ENCODE results near the gene SERPINH1. TPM values are rescaled to one million over a fixed set of nuclear protein-coding genes. Genes with fewer than 3 reads are reported as not detected.

The SERPINH1 gene
- total and polyA plus RNA-seq, 4 donors: 112 to 585 (median 287) TPM

DNA sequence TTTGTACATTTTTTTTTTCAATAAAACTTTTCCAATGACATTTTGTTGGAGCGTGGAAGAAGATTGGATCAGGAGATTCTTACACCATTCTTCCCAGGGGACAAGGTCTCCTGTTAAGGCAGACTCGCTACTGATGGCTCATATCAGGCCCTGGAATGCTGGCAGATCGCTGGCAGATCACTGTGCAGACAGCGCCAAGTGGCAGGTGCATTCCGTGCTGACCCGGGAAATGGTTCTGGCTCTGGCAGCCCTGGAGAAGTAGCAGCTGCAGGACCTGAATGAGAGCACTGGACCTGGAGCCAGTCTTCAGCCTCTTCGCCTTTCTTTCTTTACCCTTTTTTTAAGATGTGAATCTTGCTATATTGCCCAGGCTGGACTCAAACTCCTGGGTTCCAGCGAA lies 10.7 kb downstream of the SERPINH1 start:
- Histone ChIP-seq H3K27me3 (ENCODE audit: control insufficient read depth in 3 of 3, insufficient read depth in 3 of 3, low read length in 2 of 3) (no peaks in the 10 kb centered on the region), H3K4me3 (no peak overlapping the region), H3K9me3 (ENCODE audit: control insufficient read depth in 4 of 4, insufficient read depth in 3 of 4, low read length in 3 of 4) (no peaks in the 10 kb centered on the region), H3K4me1 (ENCODE audit: control insufficient read depth in 5 of 5, insufficient read depth in 5 of 5, low read length in 5 of 5) (peaks cover 0 to 15% (median 0%) of the 10 kb centered on the region in 5 donors), H3K36me3 (ENCODE audit: control insufficient read depth in 4 of 4, insufficient read depth in 4 of 4, low read length in 4 of 4) (peaks cover 35 to 55% (median 40%) of the 10 kb centered on the region in 4 donors), H3K9ac (ENCODE audit: insufficient read depth in 1 of 2, low read length in 2 of 2) (no peak overlapping the region), H3K27ac (ENCODE audit: low read depth in 1 of 2, low read length in 1 of 2) (no peak overlapping the region)
- ATAC-seq (ENCODE audit: insufficient read depth, low FRiP score): no peak
- TF ChIP-seq, protein P1, sequence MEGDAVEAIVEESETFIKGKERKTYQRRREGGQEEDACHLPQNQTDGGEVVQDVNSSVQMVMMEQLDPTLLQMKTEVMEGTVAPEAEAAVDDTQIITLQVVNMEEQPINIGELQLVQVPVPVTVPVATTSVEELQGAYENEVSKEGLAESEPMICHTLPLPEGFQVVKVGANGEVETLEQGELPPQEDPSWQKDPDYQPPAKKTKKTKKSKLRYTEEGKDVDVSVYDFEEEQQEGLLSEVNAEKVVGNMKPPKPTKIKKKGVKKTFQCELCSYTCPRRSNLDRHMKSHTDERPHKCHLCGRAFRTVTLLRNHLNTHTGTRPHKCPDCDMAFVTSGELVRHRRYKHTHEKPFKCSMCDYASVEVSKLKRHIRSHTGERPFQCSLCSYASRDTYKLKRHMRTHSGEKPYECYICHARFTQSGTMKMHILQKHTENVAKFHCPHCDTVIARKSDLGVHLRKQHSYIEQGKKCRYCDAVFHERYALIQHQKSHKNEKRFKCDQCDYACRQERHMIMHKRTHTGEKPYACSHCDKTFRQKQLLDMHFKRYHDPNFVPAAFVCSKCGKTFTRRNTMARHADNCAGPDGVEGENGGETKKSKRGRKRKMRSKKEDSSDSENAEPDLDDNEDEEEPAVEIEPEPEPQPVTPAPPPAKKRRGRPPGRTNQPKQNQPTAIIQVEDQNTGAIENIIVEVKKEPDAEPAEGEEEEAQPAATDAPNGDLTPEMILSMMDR (IDR thresholded peaks at IDR 0.05; ENCODE audit: control extremely low read depth, extremely low read depth): no peak
- WGBS, 2 donors: 77% methylated on average over 8 of the region's 8 CpGs
- DNase-seq: no peak

DNA sequence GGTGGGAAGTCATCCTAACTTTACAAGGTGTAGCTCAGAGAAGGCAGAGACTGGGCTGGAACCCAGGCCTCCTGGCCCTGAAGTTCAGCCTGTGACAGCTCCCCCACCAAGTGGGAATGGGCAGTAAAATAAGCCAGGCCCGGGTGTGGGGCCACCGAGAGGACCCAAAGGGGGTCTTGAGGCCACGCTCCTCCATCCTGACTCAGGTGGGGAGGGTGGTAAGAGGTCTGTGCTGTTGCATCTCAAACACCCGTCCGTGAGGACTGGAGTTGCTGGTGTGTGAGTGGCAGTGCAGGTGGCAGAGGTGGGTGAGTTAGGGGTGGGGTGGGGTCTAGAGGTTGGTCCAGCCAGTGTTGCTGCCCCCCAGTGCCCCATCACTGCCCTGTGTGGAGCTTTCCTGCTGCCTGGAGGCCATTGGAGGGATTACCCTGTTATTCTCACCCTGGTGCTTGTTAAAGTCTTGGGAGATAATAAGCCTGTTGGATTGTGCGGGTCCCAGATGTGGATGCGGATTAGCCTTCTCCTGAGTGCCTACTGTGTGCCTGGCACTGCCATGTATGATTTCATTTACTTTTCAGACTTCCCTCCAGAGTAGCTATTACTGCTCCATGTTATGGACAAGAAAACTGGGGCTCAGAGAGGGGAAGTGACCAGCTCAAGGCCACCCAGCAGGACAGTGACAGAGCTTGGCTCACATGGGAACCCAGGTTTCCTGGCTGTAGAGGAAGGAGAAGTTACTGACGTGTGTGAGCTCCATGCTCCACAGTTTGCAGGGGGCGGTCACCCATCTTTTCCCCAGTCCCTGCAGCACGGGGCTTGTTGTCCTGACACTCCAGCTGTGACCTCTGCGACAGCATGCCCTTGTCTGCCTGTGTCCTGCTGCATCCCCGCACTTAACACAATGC lies 12.9 kb downstream of the SERPINH1 start:
- H3K27me3 ChIP-seq (ENCODE audit: control insufficient read depth in 3 of 3, insufficient read depth in 3 of 3, low read length in 2 of 3): no peaks in the 10 kb centered on the region
- DNase-seq: no peak
- H3K4me3 ChIP-seq: no peak overlapping the region
- H3K4me1 ChIP-seq (ENCODE audit: control insufficient read depth in 5 of 5, insufficient read depth in 5 of 5, low read length in 5 of 5): peaks cover 0 to 11% (median 0%) of the 10 kb centered on the region in 5 donors
- no peak overlapping the region for H3K9ac ChIP-seq (ENCODE audit: insufficient read depth in 1 of 2, low read length in 2 of 2)
- TF ChIP-seq, protein P1 (IDR thresholded peaks at IDR 0.05; ENCODE audit: control extremely low read depth, extremely low read depth): no peak
- peak overlapping the region in 1 of 2 donors; percentile 37 for H3K27ac ChIP-seq (ENCODE audit: low read depth in 1 of 2, low read length in 1 of 2)
- H3K9me3 ChIP-seq (ENCODE audit: control insufficient read depth in 4 of 4, insufficient read depth in 3 of 4, low read length in 3 of 4): peaks cover 0 to 2% (median 0%) of the 10 kb centered on the region in 4 donors
- WGBS, 2 donors: 78% methylated on average over 12 of the region's 12 CpGs
- ATAC-seq (ENCODE audit: insufficient read depth, low FRiP score): no peak
- H3K36me3 ChIP-seq (ENCODE audit: control insufficient read depth in 4 of 4, insufficient read depth in 4 of 4, low read length in 4 of 4): peaks cover 19 to 38% (median 22%) of the 10 kb centered on the region in 4 donors

DNA sequence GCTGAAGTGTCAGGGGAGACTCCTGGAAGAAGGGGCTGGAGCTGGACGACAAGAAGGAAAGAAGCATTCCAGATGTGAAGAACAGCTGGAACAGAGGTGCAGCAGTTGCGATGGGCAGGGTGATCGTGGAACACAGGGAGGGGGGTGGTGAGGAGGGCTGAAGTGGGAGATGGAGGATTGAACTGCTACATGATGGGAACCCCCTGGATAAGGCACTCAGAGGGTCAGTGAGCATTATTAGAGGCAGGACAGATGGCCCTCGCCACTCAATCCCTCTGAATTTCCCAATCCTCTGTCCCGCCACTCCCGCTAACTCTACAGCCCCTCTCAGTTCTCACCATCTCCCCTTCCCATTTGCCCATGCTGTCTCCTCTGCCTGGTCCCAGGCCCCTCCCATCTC lies 14.0 kb downstream of the SERPINH1 start:
- DNase-seq: peak in 1 of 3 donors; percentile 30
- Histone ChIP-seq H3K36me3 (ENCODE audit: control insufficient read depth in 4 of 4, insufficient read depth in 4 of 4, low read length in 4 of 4) (peaks cover 10 to 28% (median 13%) of the 10 kb centered on the region in 4 donors), H3K9me3 (ENCODE audit: control insufficient read depth in 4 of 4, insufficient read depth in 3 of 4, low read length in 3 of 4) (peaks cover 0 to 2% (median 0%) of the 10 kb centered on the region in 4 donors), H3K4me1 (ENCODE audit: control insufficient read depth in 5 of 5, insufficient read depth in 5 of 5, low read length in 5 of 5) (peaks cover 0 to 11% (median 0%) of the 10 kb centered on the region in 5 donors), H3K9ac (ENCODE audit: insufficient read depth in 1 of 2, low read length in 2 of 2) (no peak overlapping the region), H3K27ac (ENCODE audit: low read depth in 1 of 2, low read length in 1 of 2) (peak overlapping the region in 1 of 2 donors; percentile 77), H3K4me3 (no peak overlapping the region), H3K27me3 (ENCODE audit: control insufficient read depth in 3 of 3, insufficient read depth in 3 of 3, low read length in 2 of 3) (no peaks in the 10 kb centered on the region)
- WGBS, 2 donors: 80 to 81% methylated on average over 6 of the region's 6 CpGs
- ATAC-seq (ENCODE audit: insufficient read depth, low FRiP score): no peak
- TF ChIP-seq, protein P1 (IDR thresholded peaks at IDR 0.05; ENCODE audit: control extremely low read depth, extremely low read depth): no peak

All from lung (tissue), 12 donors.